H1 (cell line): ENCODE results near the gene TCERG1. TPM values are rescaled to one million over a fixed set of nuclear protein-coding genes. Genes with fewer than 3 reads are reported as not detected.

Experiments
- CTCF ChIA-PET: fragments of 300-600 bp; sonication (Branson Sonifier 250); formaldehyde crosslinking; loops from one replicate; lab custom pipeline; 2021; ENCODE audit not compliant: partially characterized antibody; lab: Charles Lee
- POLR2A ChIA-PET: fragments of 300-600 bp; sonication (Branson Sonifier 250); formaldehyde crosslinking; loops from one replicate; lab custom pipeline; 2021; ENCODE audit warnings: inconsistent platforms; ENCODE audit not compliant: partially characterized antibody; lab: Charles Lee
- DNase-seq, 2 experiments: peaks; one replicate each; pipeline versions ENCODE4 v3.0.0 to v3.0.0-alpha.2; 2010 to 2022; ENCODE audit warnings: low spot score in 2 of 2, low read depth in 1 of 2, mixed read lengths in 1 of 2
- FAIRE-seq: peaks from 2 replicates; lab custom pipeline; 2011; peaks lifted over from hg19 to GRCh38; lab: Jason Lieb, UNC
- H2AFZ ChIP-seq: 2 replicates; pipeline ENCODE4 v1.8.1; 2012; ENCODE audit warnings: low read length, inconsistent platforms
- H2AK5ac ChIP-seq: 2 replicates; pipeline ENCODE4 v1.6.1; 2013; ENCODE audit warnings: low read depth, low read length
- H2BK120ac ChIP-seq: replicated peaks from 2 replicates; pipeline ENCODE3; 2013; ENCODE audit warnings: low read depth, low read length, inconsistent platforms
- H2BK12ac ChIP-seq: 2 replicates; pipeline ENCODE4 v1.6.1; 2013; ENCODE audit warnings: low read depth, low read length
- H2BK15ac ChIP-seq: 2 replicates; pipeline ENCODE4 v1.6.1; 2013; ENCODE audit warnings: low read length
- H2BK20ac ChIP-seq: 2 replicates; pipeline ENCODE4 v1.6.1; 2013; ENCODE audit warnings: low read length
- H2BK5ac ChIP-seq: 2 replicates; pipeline ENCODE4 v1.6.1; 2013; ENCODE audit warnings: low read depth, low read length
- H3K14ac ChIP-seq: 2 replicates; pipeline ENCODE4 v1.6.1; 2013; ENCODE audit warnings: inconsistent platforms; ENCODE audit not compliant: insufficient read length
- H3K18ac ChIP-seq: 2 replicates; pipeline ENCODE4 v1.6.1; 2013; ENCODE audit warnings: low read length; ENCODE audit errors: extremely low read depth
- H3K23ac ChIP-seq: 2 replicates; pipeline ENCODE4 v1.6.1; 2013; ENCODE audit warnings: inconsistent platforms; ENCODE audit not compliant: insufficient read length
- H3K23me2 ChIP-seq: 2 replicates; pipeline ENCODE4 v1.6.1; 2013; ENCODE audit warnings: low read depth, low read length
- H3K27ac ChIP-seq: 2 replicates; pipeline ENCODE4 v1.6.1; 2011; ENCODE audit warnings: low read depth, low read length, inconsistent platforms
- H3K27me3 ChIP-seq, 4 experiments: replicated peaks in 1 of 4; 1 replicate in 1 of 4; 2 replicates in 3 of 4; pipeline versions ENCODE4 v1.6.1 to v1.8.1; 2011 to 2013; ENCODE audit warnings: low read length in 3 of 4, mild to moderate bottlenecking in 3 of 4, inconsistent platforms in 2 of 4, mixed read lengths in 2 of 4, moderate library complexity in 1 of 4; ENCODE audit not compliant: control insufficient read depth in 3 of 4, insufficient read depth in 3 of 4; ENCODE audit errors: extremely low read depth in 1 of 4
- H3K36me3 ChIP-seq, 4 experiments: 2 replicates each; pipeline versions ENCODE4 v1.6.1 to v1.8.1; 2011 to 2013; ENCODE audit warnings: mild to moderate bottlenecking in 4 of 4, low read length in 3 of 4, moderate library complexity in 2 of 4, control low read depth in 1 of 4, inconsistent platforms in 1 of 4; ENCODE audit not compliant: insufficient read depth in 4 of 4, control insufficient read depth in 2 of 4
- H3K4ac ChIP-seq: replicated peaks from 2 replicates; pipeline ENCODE3; 2013; ENCODE audit warnings: low read length, low read depth, mixed read lengths, inconsistent platforms; ENCODE audit not compliant: insufficient read length
- H3K4me1 ChIP-seq, 4 experiments: replicated peaks in 1 of 4; 1 replicate in 1 of 4; 2 replicates in 3 of 4; pipeline versions ENCODE4 v1.6.1 to v1.8.1; 2011 to 2013; ENCODE audit warnings: low read length in 3 of 4, inconsistent platforms in 2 of 4, mixed read lengths in 1 of 4; ENCODE audit not compliant: insufficient read depth in 4 of 4, control insufficient read depth in 3 of 4
- H3K4me2 ChIP-seq, 2 experiments: 2 replicates each; pipeline versions ENCODE4 v1.6.1 to v1.8.1; 2011 to 2013; ENCODE audit warnings: low read depth in 2 of 2, low read length in 2 of 2, control low read depth in 1 of 2, inconsistent platforms in 1 of 2, mild to moderate bottlenecking in 1 of 2; ENCODE audit not compliant: insufficient read depth in 1 of 2
- H3K4me3 ChIP-seq, 4 experiments: fragments of 200-600, 300-600 bp in 1 of 4; sonication (generic), shearing (Covaris generic), sonication (Bioruptor Twin) in 1 of 4; 2 replicates each; pipeline versions ENCODE4 v1.5.1 to v1.8.1; 2011 to 2016; ENCODE audit warnings: low read length in 4 of 4, low read depth in 3 of 4, control low read depth in 2 of 4, inconsistent platforms in 2 of 4, mild to moderate bottlenecking in 2 of 4, mixed read lengths in 1 of 4, moderate library complexity in 1 of 4; ENCODE audit not compliant: insufficient read depth in 2 of 4; ENCODE audit errors: extremely low read depth in 1 of 4
- H3K56ac ChIP-seq: replicated peaks from 2 replicates; pipeline ENCODE3; 2013; ENCODE audit warnings: low read depth, mild to moderate bottlenecking, mixed read lengths, low read length, inconsistent platforms; ENCODE audit not compliant: insufficient read length
- H3K79me1 ChIP-seq: 2 replicates; pipeline ENCODE4 v1.6.1; 2013; ENCODE audit warnings: low read depth, low read length, control low read depth
- H3K79me2 ChIP-seq, 2 experiments: 2 replicates each; pipeline versions ENCODE4 v1.6.1 to v1.8.1; 2012 to 2013; ENCODE audit warnings: low read length in 2 of 2, mild to moderate bottlenecking in 2 of 2, inconsistent platforms in 1 of 2; ENCODE audit not compliant: insufficient read depth in 2 of 2, control insufficient read depth in 1 of 2
- H3K9ac ChIP-seq, 4 experiments: replicated peaks in 1 of 4; 1 replicate in 1 of 4; 2 replicates in 3 of 4; pipeline versions ENCODE4 v1.6.1 to v1.8.1; 2011 to 2013; ENCODE audit warnings: low read depth in 3 of 4, low read length in 3 of 4, control low read depth in 2 of 4, mild to moderate bottlenecking in 2 of 4, moderate library complexity in 2 of 4, inconsistent platforms in 1 of 4; ENCODE audit errors: extremely low read depth in 1 of 4
- H3K9me3 ChIP-seq, 2 experiments: 2 replicates each; pipeline versions ENCODE4 v1.6.1 to v1.8.1; 2012 to 2013; ENCODE audit warnings: mild to moderate bottlenecking in 2 of 2, moderate library complexity in 2 of 2, control low read depth in 1 of 2, inconsistent platforms in 1 of 2, low read depth in 1 of 2, low read length in 1 of 2, mixed read lengths in 1 of 2; ENCODE audit not compliant: insufficient read depth in 2 of 2
- H4K20me1 ChIP-seq, 2 experiments: replicated peaks in 1 of 2; 2 replicates each; pipeline versions ENCODE3 to v1.8.1; 2011 to 2013; ENCODE audit warnings: inconsistent platforms in 2 of 2, low read length in 2 of 2, mild to moderate bottlenecking in 1 of 2; ENCODE audit not compliant: insufficient read depth in 2 of 2, control insufficient read depth in 1 of 2
- H4K5ac ChIP-seq: 2 replicates; pipeline ENCODE4 v1.6.1; 2013; ENCODE audit warnings: low read length, low read depth, mixed read lengths, inconsistent platforms; ENCODE audit not compliant: insufficient read length
- H4K8ac ChIP-seq: 2 replicates; pipeline ENCODE4 v1.8.0; 2013; ENCODE audit warnings: mild to moderate bottlenecking, moderate library complexity, low read length, inconsistent platforms; ENCODE audit not compliant: insufficient read depth; ENCODE audit errors: extremely low read depth
- H4K91ac ChIP-seq: replicated peaks from 2 replicates; pipeline ENCODE3; 2013; ENCODE audit warnings: low read length, mixed read lengths, inconsistent platforms; ENCODE audit not compliant: insufficient read length
- ASH2L ChIP-seq: fragments of 200-600, 300-600 bp; sonication (generic); IDR thresholded peaks from one replicate; pipeline ENCODE4 v1.7.1; 2017; ENCODE audit warnings: low read length
- CTCF ChIP-seq, 3 experiments: IDR thresholded peaks; 1 replicate in 2 of 3; 2 replicates in 1 of 3; pipeline versions ENCODE4 v1.5.1 to v1.6.1; 2011; ENCODE audit warnings: low read length in 3 of 3, mild to moderate bottlenecking in 3 of 3, inconsistent platforms in 2 of 3, low read depth in 1 of 3, moderate library complexity in 1 of 3; ENCODE audit not compliant: insufficient read depth in 1 of 3; ENCODE audit errors: control extremely low read depth in 1 of 3
- E2F6 ChIP-seq: IDR thresholded peaks from 2 replicates; pipeline ENCODE4 v1.6.1; 2012; ENCODE audit warnings: inconsistent platforms
- HDAC2 ChIP-seq, 2 experiments: fragments of 300-600 bp in 1 of 2; sonication (generic) in 1 of 2; IDR thresholded peaks; 2 replicates each; pipeline ENCODE4 v1.6.1; 2011 to 2012; ENCODE audit warnings: low read depth in 2 of 2, low read length in 2 of 2, mild to moderate bottlenecking in 2 of 2, moderate library complexity in 2 of 2, borderline replicate concordance in 1 of 2, inconsistent platforms in 1 of 2
- NANOG ChIP-seq: IDR thresholded peaks from 2 replicates; pipeline ENCODE4 v1.6.1; 2011; ENCODE audit warnings: low read length, low read depth, mild to moderate bottlenecking, inconsistent platforms; ENCODE audit not compliant: insufficient read depth, poor library complexity, severe bottlenecking
- TBP ChIP-seq: IDR thresholded peaks from 2 replicates; pipeline ENCODE4 v1.6.1; 2011; ENCODE audit warnings: low read depth, low read length, improper control_type of control experiment
- USF2 ChIP-seq: IDR thresholded peaks from 2 replicates; pipeline ENCODE4 v1.6.1; 2011; ENCODE audit warnings: low read length, improper control_type of control experiment
- YY1 ChIP-seq: IDR thresholded peaks from 2 replicates; pipeline ENCODE4 v1.6.1; 2011; ENCODE audit warnings: low read depth, mild to moderate bottlenecking, low read length
- whole genome bisulfite sequencing, 2 experiments: shearing (Covaris generic) in 1 of 2; methylation state at CpG; one replicate each; pipeline versions ENCODE4 v1.1.6 to v1.1.7; 2013 to 2015; ENCODE audit warnings: low lambda C conversion rate in 2 of 2, mixed read lengths in 2 of 2, inconsistent platforms in 1 of 2, low coverage in 1 of 2, missing lambda C conversion rate in 1 of 2; ENCODE audit not compliant: insufficient replicate concordance in 2 of 2, insufficient coverage in 1 of 2, insufficient read length in 1 of 2; ENCODE audit errors: extremely low coverage in 1 of 2, missing lambda C conversion rate in 1 of 2; 5-methylcytosine and 5-hydroxymethylcytosine counted together
- polyA plus RNA-seq, 7 experiments: library from polyadenylated mRNA; depleted of rRNA in 3 of 7; stranded (reverse) in 5 of 7; unstranded in 2 of 7; fragments of >200 nt in 5 of 7; fragments of 200-250 nt in 2 of 7; gene quantifications; 1 replicate in 5 of 7; 2 replicates in 1 of 7; 4 replicates in 1 of 7; pipeline versions ENCODE4 v1.2.1 to v1.2.3, GENCODE V29; 2011 to 2013; ENCODE audit warnings: missing spikeins in 2 of 7, mixed read lengths in 2 of 7
- total RNA-seq: library from RNA; stranded (reverse); fragmentation: NEBNext Ultra II Directional; extraction: Animal tissue kit (Norgen Biotek cat#: 25700); gene quantifications from 2 replicates; pipeline ENCODE4 v1.2.1, GENCODE V29; 2021

The TCERG1 gene
- total and polyA plus RNA-seq, 2 of the 8 experiments (the other 6 are each of a cell fraction or from before 2014, with no cell fraction given): 105 to 122 TPM

- CTCF ChIA-PET: interaction anchor here (1.0 to 1.1 kb wide), 3 partner anchors 8 to 37 kb away, joined by 3 to 4 read pairs (median 3); no protein-coding TSS in a partner anchor
- TF ChIP-seq NANOG (no peak), TBP (no peak), YY1 (no peak), ASH2L (no peak), HDAC2 (IDR thresholded peaks at IDR 0.05; ENCODE audit: borderline replicate concordance in 1 of 2, low read depth in 2 of 2, low read length in 2 of 2) (no peak), E2F6 (no peak), CTCF (IDR thresholded peaks at IDR 0.05; ENCODE audit: control extremely low read depth in 1 of 3, insufficient read depth in 1 of 3, low read depth in 1 of 3, low read length in 3 of 3) (peak in 2 of 3 experiments; percentile 15 to 39; a peak in 3 of 4 replicates), USF2 (no peak)
Observed at GRCh38 chr5:146528236-146528635, 81.1 kb downstream of the TCERG1 start.

More at GRCh38 chr5:146528236-146528635, 81.1 kb downstream of the TCERG1 start:
- Histone ChIP-seq H4K8ac (no peak overlapping the region), H3K56ac (no peak overlapping the region), H3K36me3 (no peaks in the 10 kb centered on the region), H3K4me3 (no peak overlapping the region), H2BK12ac (no peak overlapping the region), H3K4ac (no peak overlapping the region), H3K27ac (no peak overlapping the region), H3K27me3 (no peaks in the 10 kb centered on the region), H3K23me2 (no peaks in the 10 kb centered on the region), H3K4me2 (no peak overlapping the region), H2BK5ac (no peak overlapping the region), H3K9ac (no peak overlapping the region), H2BK20ac (no peak overlapping the region), H2AK5ac (no peak overlapping the region), H4K91ac (no peak overlapping the region), H3K14ac (no peak overlapping the region), H2AFZ (no peak overlapping the region), H3K18ac (no peak overlapping the region), H3K23ac (no peak overlapping the region), H3K79me2 (no peaks in the 10 kb centered on the region), H4K5ac (no peak overlapping the region), H3K9me3 (no peaks in the 10 kb centered on the region), H2BK120ac (no peak overlapping the region), H3K4me1 (no peaks in the 10 kb centered on the region), H2BK15ac (no peak overlapping the region), H4K20me1 (no peaks in the 10 kb centered on the region), H3K79me1 (no peaks in the 10 kb centered on the region)
- WGBS, 2 experiments: 96% methylated on average over 4 of the region's 4 CpGs; no CpG with 5 or more reads in 1 of the 2 experiments
- DNase-seq (no peak), FAIRE-seq (no peak)
- POLR2A ChIA-PET: no interaction called here
